ENCODE data around the gene ANTXR2.
"Not testable (repeated sequence)": the region's sequence is repeated elsewhere in the genome, so short reads cannot be mapped to it uniquely, and the experiment has no call there.

ANTXR2 gene

DNA sequence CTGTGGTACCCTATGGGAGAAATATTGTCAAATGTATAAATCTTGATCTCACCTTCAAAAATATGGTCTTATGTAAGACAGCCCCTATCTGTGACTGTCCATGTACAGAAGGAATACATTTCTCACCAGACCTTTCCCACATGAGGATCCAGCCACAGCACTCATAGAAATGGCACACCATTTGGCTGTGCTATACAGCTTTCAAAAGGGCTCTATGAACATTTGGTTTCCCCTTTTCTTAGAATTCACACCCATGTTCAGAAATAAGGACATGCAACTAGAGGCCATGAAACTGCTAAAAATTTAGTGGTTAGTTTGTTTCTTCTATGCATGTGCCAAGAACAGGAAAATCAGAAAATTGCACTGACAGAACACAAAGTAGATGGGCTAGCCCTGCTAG, 62.7 kb downstream of the ANTXR2 start:
- Histone ChIP-seq H3K4me1 (ENCODE audit: insufficient read depth, low read length) (peaks cover 3% of the 10 kb centered on the region; the same call in 1 of the 2 replicates), H3K9ac (ENCODE audit: low read depth, low read length) (no peak overlapping the region), H3K36me3 (ENCODE audit: insufficient read depth, low read length) (peaks cover 3% of the 10 kb centered on the region; the same call in 1 of the 2 replicates), H3K9me3 (ENCODE audit: control insufficient read depth, insufficient read depth, low read length) (no peaks in the 10 kb centered on the region)

DNA sequence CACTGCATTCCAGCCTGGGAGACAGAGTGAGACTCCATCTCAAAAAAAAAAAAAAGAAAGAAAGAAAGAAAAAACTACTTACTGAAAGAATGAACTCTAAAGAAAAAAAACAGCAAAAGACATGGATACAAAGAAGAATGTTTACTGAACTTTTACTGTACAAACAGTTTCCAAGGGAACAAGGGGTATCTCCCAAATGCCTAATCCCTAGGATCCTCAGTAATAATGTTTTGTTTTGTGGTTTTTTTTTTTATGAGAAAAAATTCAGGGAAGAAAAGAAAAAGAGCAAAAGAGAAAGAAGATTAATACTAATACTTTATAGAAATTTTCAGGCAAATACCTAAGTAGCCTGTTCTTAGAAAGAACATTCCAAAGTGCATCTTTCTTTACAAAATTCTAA, 63.2 kb downstream of the ANTXR2 start:
- Histone ChIP-seq H3K9me3 (ENCODE audit: control insufficient read depth, insufficient read depth, low read length) (no peaks in the 10 kb centered on the region), H3K4me1 (ENCODE audit: insufficient read depth, low read length) (peaks cover 3% of the 10 kb centered on the region; the same call in 1 of the 2 replicates), H3K9ac (ENCODE audit: low read depth, low read length) (no peak overlapping the region), H3K36me3 (ENCODE audit: insufficient read depth, low read length) (peaks cover 3% of the 10 kb centered on the region; the same call in 1 of the 2 replicates)

- Histone ChIP-seq H3K9ac (ENCODE audit: low read depth, low read length) (no peak overlapping the region), H3K4me1 (ENCODE audit: insufficient read depth, low read length) (peaks cover 3% of the 10 kb centered on the region; the same call in 1 of the 2 replicates), H3K9me3 (ENCODE audit: control insufficient read depth, insufficient read depth, low read length) (no peaks in the 10 kb centered on the region), H3K36me3 (ENCODE audit: insufficient read depth, low read length) (peaks cover 3% of the 10 kb centered on the region; the same call in 1 of the 2 replicates)
Measured at GRCh38 chr4:80008971-80009370, 64.1 kb downstream of the ANTXR2 start.

DNA sequence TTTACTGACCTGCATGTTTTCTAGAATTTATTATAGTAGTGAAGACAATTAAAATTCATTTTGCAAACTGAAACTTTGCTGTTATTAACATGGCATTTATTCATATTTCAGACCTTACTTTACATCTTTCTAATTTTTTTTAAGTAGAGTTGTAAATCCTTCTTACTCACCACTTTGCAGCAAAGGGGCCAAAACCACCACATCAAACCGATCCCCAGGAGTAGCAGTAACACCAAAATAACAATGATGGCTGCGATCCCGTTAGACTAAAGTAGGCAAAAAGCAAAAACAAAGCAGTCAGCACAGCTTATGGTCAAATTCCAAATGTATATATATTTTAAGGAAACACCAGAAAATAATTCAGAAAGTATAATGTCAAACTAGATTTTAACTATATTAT, 64.7 kb downstream of the ANTXR2 start:
- no peak overlapping the region for H3K9ac ChIP-seq (ENCODE audit: low read depth, low read length)

DNA sequence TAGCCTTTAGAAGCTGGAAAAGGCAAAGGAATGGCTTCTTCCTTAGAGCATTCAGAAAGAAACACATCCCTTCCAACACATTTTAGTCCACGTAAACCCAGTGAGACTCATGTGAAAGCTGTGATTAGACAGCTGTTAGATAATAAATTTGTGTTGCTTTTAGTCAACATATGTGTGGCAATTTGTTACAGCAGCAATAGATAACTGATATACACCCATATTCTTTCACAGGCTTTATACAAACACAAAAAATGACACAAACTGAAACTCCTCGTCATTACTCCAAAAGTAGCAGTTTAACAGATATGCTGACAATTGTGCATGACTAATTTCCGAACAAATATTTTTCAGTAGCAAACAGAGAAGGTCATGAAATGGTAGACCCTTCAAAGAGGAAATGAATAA, 65.3 kb downstream of the ANTXR2 start:
- no peak overlapping the region for H3K9ac ChIP-seq (ENCODE audit: low read depth, low read length)
- peaks cover 3% of the 10 kb centered on the region; the same call in 1 of the 2 replicates for H3K36me3 ChIP-seq (ENCODE audit: insufficient read depth, low read length)
- H3K9me3 ChIP-seq (ENCODE audit: control insufficient read depth, insufficient read depth, low read length) = no peaks in the 10 kb centered on the region
- peaks cover 3% of the 10 kb centered on the region; the same call in 1 of the 2 replicates for H3K4me1 ChIP-seq (ENCODE audit: insufficient read depth, low read length)

More for the DNA sequence above, 64.7 kb downstream of the ANTXR2 start:
- Histone ChIP-seq H3K4me1 (ENCODE audit: insufficient read depth, low read length) (peaks cover 3% of the 10 kb centered on the region; the same call in 1 of the 2 replicates), H3K9me3 (ENCODE audit: control insufficient read depth, insufficient read depth, low read length) (no peaks in the 10 kb centered on the region), H3K36me3 (ENCODE audit: insufficient read depth, low read length) (peaks cover 3% of the 10 kb centered on the region; the same call in 1 of the 2 replicates)

DNA sequence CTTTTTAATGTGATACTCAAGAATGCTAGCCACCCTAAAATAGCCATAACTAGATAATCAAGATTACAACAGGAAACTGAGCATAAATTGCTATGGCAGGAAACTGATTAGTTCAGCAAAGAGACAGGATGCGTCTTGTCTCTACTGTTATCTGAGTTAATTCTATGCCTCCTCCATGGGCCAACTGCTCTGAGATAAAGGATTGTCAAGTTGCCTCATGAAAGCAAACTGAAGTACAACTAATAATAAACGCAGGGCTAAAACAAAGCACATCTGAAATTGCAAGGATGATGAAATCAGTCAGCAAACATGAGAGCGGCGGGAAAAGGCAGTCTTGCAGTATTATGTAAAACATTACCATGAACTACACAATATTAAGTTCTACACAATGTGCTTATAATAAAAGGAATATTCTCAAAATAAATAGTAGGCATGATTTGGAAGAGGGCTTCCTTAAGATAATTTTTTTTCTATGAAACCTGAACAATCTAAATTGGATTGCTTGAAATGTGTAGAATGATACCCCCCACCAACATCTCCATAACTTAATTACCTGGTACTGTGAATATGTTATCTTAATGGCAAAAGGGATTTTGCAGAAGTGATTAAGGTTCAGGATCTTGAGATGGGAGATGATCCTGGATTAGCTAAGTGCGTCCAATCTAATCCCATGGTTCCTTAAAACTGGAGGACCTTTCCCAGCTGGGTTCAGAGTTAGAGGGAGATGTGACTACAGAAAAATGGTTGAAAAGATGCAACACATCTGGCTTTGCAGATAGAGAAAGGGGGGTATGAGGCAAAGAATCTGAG, 65.9 kb downstream of the ANTXR2 start:
- Histone ChIP-seq H3K9ac (ENCODE audit: low read depth, low read length) (no peak overlapping the region), H3K4me1 (ENCODE audit: insufficient read depth, low read length) (peaks cover 3% of the 10 kb centered on the region; the same call in 1 of the 2 replicates), H3K36me3 (ENCODE audit: insufficient read depth, low read length) (peaks cover 3% of the 10 kb centered on the region; the same call in 1 of the 2 replicates), H3K9me3 (ENCODE audit: control insufficient read depth, insufficient read depth, low read length) (no peaks in the 10 kb centered on the region)

GRCh38 chr4:80005863-80006262, 67.2 kb downstream of the ANTXR2 start:
- H3K4me1 ChIP-seq (ENCODE audit: insufficient read depth, low read length) = no peaks in the 10 kb centered on the region

DNA sequence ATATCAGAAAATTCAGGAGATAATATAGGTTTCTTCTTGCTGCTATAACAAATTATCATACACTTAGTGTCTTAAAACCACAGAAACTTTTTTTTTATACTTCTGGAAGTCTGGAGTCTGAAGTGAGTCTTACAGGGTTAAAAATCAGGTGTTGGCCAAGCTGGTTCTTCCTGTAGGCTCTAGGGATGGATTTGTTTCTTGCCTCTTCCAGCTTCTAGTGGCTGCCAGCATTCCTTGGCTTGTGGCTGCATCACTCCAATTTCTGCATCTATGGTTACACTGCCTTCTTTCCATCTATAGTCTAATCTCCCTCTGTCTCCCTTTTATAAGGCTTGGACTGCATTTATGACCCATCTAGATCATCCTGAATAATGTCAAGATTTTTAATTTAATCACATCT, 68.7 kb downstream of the ANTXR2 start:
- H3K4me1 ChIP-seq (ENCODE audit: insufficient read depth, low read length) = no peaks in the 10 kb centered on the region
- H3K36me3 ChIP-seq (ENCODE audit: insufficient read depth, low read length) = no peaks in the 10 kb centered on the region
- H3K9ac ChIP-seq (ENCODE audit: low read depth, low read length) = no peak overlapping the region
- no peaks in the 10 kb centered on the region for H3K9me3 ChIP-seq (ENCODE audit: control insufficient read depth, insufficient read depth, low read length)

More at GRCh38 chr4:80005863-80006262, 67.2 kb downstream of the ANTXR2 start:
- peaks cover 3% of the 10 kb centered on the region; the same call in 1 of the 2 replicates for H3K36me3 ChIP-seq (ENCODE audit: insufficient read depth, low read length)
- no peaks in the 10 kb centered on the region for H3K9me3 ChIP-seq (ENCODE audit: control insufficient read depth, insufficient read depth, low read length)
- no peak overlapping the region for H3K9ac ChIP-seq (ENCODE audit: low read depth, low read length)

DNA sequence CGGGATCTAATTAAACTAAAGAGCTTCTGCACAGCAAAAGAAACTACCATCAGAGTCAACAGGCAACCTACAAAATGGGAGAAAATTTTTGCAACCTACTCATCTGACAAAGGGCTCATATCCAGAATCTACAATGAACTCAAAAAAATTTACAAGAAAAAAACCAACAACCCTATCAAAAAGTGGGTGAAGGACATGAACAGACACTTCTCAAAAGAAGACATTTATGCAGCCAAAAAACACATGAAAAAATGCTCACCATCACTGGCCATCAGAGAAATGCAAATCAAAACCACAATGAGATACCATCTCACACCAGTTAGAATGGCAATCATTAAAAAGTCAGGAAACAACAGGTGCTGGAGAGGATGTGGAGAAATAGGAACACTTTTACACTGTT, 70.5 kb downstream of the ANTXR2 start:
- not testable (repeated sequence) for H3K36me3 ChIP-seq (ENCODE audit: insufficient read depth, low read length); H3K9ac ChIP-seq (ENCODE audit: low read depth, low read length)

DNA sequence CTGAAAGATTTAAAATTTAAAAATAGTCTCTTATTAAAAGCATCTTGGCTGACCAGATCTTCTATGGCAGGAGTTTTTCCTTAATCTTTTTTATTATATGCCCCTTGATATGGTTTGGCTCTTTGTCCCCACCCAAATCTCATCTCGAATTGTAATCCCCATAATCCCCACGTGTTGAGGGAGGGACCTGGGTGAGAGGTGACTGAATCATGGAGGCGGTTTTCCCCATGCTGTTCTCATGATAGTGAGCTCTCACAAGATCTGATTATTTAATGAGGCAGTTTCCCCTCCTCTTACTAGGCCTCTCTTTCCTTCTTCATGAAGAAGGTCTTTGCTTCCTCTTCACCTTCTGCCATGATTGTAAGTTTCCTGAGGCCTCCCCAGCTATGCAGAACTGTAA, 74.0 kb downstream of the ANTXR2 start:
- not testable (repeated sequence) for H3K4me1 ChIP-seq (ENCODE audit: insufficient read depth, low read length); H3K9ac ChIP-seq (ENCODE audit: low read depth, low read length); H3K36me3 ChIP-seq (ENCODE audit: insufficient read depth, low read length); H3K9me3 ChIP-seq (ENCODE audit: control insufficient read depth, insufficient read depth, low read length)

More for the DNA sequence above, 70.5 kb downstream of the ANTXR2 start:
- not testable (repeated sequence) for H3K4me1 ChIP-seq (ENCODE audit: insufficient read depth, low read length); H3K9me3 ChIP-seq (ENCODE audit: control insufficient read depth, insufficient read depth, low read length)

DNA sequence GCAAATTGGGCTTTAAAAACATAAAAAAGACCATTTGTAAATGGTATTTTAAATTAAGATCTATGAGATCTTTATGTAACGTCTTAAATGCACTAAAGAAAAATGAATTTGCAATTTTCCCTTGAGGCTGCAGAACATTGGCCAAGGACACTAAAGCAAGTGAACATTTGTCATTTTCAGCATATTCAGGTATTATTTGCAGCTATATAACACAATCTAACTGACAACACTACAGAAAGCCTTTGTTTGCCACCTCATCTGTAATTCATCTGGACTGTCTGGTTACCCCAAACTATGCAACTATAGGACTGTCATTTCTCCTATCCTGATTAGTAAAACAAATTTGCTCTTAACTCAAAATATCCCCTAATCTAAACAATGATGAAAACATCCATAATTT, 74.8 kb downstream of the ANTXR2 start:
- H3K9me3 ChIP-seq (ENCODE audit: control insufficient read depth, insufficient read depth, low read length) = no peaks in the 10 kb centered on the region
- no peaks in the 10 kb centered on the region for H3K36me3 ChIP-seq (ENCODE audit: insufficient read depth, low read length)
- H3K4me1 ChIP-seq (ENCODE audit: insufficient read depth, low read length) = no peaks in the 10 kb centered on the region
- no peak overlapping the region for H3K9ac ChIP-seq (ENCODE audit: low read depth, low read length)

- H3K9ac ChIP-seq (ENCODE audit: low read depth, low read length) = no peak overlapping the region
- no peaks in the 10 kb centered on the region for H3K36me3 ChIP-seq (ENCODE audit: insufficient read depth, low read length)
- H3K9me3 ChIP-seq (ENCODE audit: control insufficient read depth, insufficient read depth, low read length) = no peaks in the 10 kb centered on the region
- no peaks in the 10 kb centered on the region for H3K4me1 ChIP-seq (ENCODE audit: insufficient read depth, low read length)
Measured at GRCh38 chr4:79996851-79997250, 76.2 kb downstream of the ANTXR2 start.

- H3K36me3 ChIP-seq (ENCODE audit: insufficient read depth, low read length) = no peaks in the 10 kb centered on the region
- H3K9me3 ChIP-seq (ENCODE audit: control insufficient read depth, insufficient read depth, low read length) = no peaks in the 10 kb centered on the region
- H3K9ac ChIP-seq (ENCODE audit: low read depth, low read length) = no peak overlapping the region
- H3K4me1 ChIP-seq (ENCODE audit: insufficient read depth, low read length) = no peaks in the 10 kb centered on the region
Measured at GRCh38 chr4:79993476-79993875, 79.6 kb downstream of the ANTXR2 start.

DNA sequence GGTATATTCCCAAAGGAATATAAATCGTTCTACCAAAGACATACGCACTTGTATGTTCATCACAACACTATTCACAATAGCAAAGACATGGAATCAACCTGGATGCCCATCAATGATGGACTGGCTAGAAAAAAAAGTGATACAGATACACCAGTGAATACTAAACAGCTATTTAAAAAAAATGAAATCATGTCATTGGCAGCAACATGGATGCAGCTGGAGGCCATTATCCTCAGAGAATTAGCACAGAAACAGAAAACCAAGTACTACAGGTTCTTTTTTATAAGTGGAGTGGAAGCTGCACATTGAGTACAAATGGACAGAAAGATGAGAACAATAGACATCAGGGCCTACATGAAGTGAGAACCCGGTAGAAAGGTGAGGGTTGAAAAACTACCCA, 81.4 kb downstream of the ANTXR2 start:
- H3K9me3 ChIP-seq (ENCODE audit: control insufficient read depth, insufficient read depth, low read length) = 0 out of 2 replicates have a peak, but pooled peaks cover 2% of the 10 kb centered on the region
- H3K9ac ChIP-seq (ENCODE audit: low read depth, low read length) = no peak overlapping the region

DNA sequence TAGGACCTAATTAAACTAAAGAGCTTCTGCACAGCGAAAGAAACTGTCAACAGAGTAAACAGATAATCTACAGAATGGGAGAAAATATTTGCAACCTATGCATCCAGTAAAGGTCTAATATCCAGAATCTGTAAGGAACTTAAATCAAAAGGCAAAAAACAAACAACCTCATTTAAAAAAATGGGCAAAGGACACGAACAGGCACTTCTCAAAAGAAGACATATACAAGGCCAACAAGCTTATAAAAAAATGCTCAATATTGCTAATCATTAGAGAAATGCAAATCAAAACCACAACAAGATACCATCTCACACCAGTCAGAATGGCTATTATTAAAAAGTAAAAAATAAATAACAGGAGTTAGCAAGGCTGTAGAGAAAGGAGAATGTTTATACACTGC, 81.9 kb downstream of the ANTXR2 start:
- H3K4me1 ChIP-seq (ENCODE audit: insufficient read depth, low read length); H3K9me3 ChIP-seq (ENCODE audit: control insufficient read depth, insufficient read depth, low read length); H3K36me3 ChIP-seq (ENCODE audit: insufficient read depth, low read length); H3K9ac ChIP-seq (ENCODE audit: low read depth, low read length): not testable (repeated sequence)

More for the DNA sequence above, 81.4 kb downstream of the ANTXR2 start:
- Histone ChIP-seq H3K4me1 (ENCODE audit: insufficient read depth, low read length) (no peaks in the 10 kb centered on the region), H3K36me3 (ENCODE audit: insufficient read depth, low read length) (no peaks in the 10 kb centered on the region)

All from ES-I3 (cell line).